Neural progenitor cell (in vitro differentiated cells): Measurements from ENCODE around the gene FAM3C. TPM values are rescaled to one million over a fixed set of nuclear protein-coding genes. Genes with fewer than 3 reads are reported as not detected.

Experiments
- DNase-seq: peaks from one replicate; pipeline ENCODE4 v3.0.0-alpha.2; 2016; ENCODE audit warnings: low spot score
- H2AFZ ChIP-seq: fragments of 200-600 bp; sonication (generic); replicated peaks from 2 replicates; pipeline ENCODE4 v1.6.1; 2016; ENCODE audit warnings: antibody characterized with exemption
- H3F3A ChIP-seq: fragments of 200-600 bp; sonication (generic); 2 replicates; pipeline ENCODE4 v1.6.1; 2016; ENCODE audit warnings: antibody characterized with exemption, low read depth
- H3K27ac ChIP-seq: fragments of 200-600 bp; sonication (generic); 2 replicates; pipeline ENCODE4 v1.5.1; 2016; ENCODE audit warnings: mild to moderate bottlenecking
- H3K27me3 ChIP-seq: fragments of 200-600 bp; sonication (generic); 2 replicates; pipeline ENCODE4 v1.6.1; 2016; ENCODE audit warnings: mild to moderate bottlenecking, moderate library complexity
- H3K36me3 ChIP-seq: fragments of 200-600 bp; sonication (generic); 2 replicates; pipeline ENCODE4 v1.5.1; 2016
- H3K4me1 ChIP-seq: fragments of 200-600 bp; sonication (generic); 2 replicates; pipeline ENCODE4 v1.6.1; 2016; ENCODE audit warnings: mixed run types
- H3K4me2 ChIP-seq: fragments of 200-600 bp; sonication (generic); 2 replicates; pipeline ENCODE4 v1.6.1; 2016
- H3K4me3 ChIP-seq: fragments of 200-600 bp; sonication (generic); 2 replicates; pipeline ENCODE4 v1.5.1; 2016
- H3K79me2 ChIP-seq: fragments of 200-600 bp; sonication (generic); 2 replicates; pipeline ENCODE4 v1.6.1; 2016; ENCODE audit warnings: low read depth
- H3K9ac ChIP-seq: fragments of 200-600 bp; sonication (generic); 2 replicates; pipeline ENCODE4 v1.6.1; 2016
- H3K9me3 ChIP-seq: fragments of 200-600 bp; sonication (generic); 2 replicates; pipeline ENCODE4 v1.5.1; 2016; ENCODE audit warnings: low read depth
- H4K20me1 ChIP-seq: fragments of 200-600 bp; sonication (generic); 2 replicates; pipeline ENCODE4 v1.6.1; 2016; ENCODE audit warnings: low read depth
- H3K27ac Mint-ChIP-seq: 3 replicates; pipeline ENCODE4 v1.8.0; 2021; ENCODE audit warnings: mixed read lengths
- H3K27me3 Mint-ChIP-seq: 2 replicates; pipeline ENCODE4 v1.8.0; 2022; ENCODE audit warnings: low read depth, mild to moderate bottlenecking, inconsistent platforms, moderate library complexity, mixed read lengths; ENCODE audit not compliant: insufficient read depth
- H3K36me3 Mint-ChIP-seq: 3 replicates; pipeline ENCODE4 v1.8.0; 2021; ENCODE audit warnings: mixed read lengths
- H3K4me1 Mint-ChIP-seq: 3 replicates; pipeline ENCODE4 v1.8.0; 2021; ENCODE audit warnings: mixed read lengths
- H3K4me3 Mint-ChIP-seq: 3 replicates; pipeline ENCODE4 v1.8.0; 2021; ENCODE audit warnings: mild to moderate bottlenecking, moderate library complexity, mixed read lengths
- H3K9me3 Mint-ChIP-seq: 3 replicates; pipeline ENCODE4 v1.8.0; 2020; ENCODE audit warnings: mixed read lengths
- EZH2 ChIP-seq: fragments of 200-600 bp; sonication (generic); IDR thresholded peaks from 2 replicates; pipeline ENCODE4 v1.6.1; 2017; ENCODE audit warnings: antibody characterized with exemption, mild to moderate bottlenecking, moderate library complexity
- EZH2phosphoT487 ChIP-seq: fragments of 200-600 bp; sonication (generic); IDR thresholded peaks from 2 replicates; pipeline ENCODE4 v1.6.1; 2017; ENCODE audit warnings: antibody characterized with exemption
- total RNA-seq: library from RNA; depleted of rRNA; stranded (reverse); fragments of >200 nt; gene quantifications from 2 replicates; pipeline ENCODE4 v1.2.3, GENCODE V29; 2015; ENCODE audit warnings: low replicate concordance
- TF ChIP-seq, protein P1 (sequence below): fragments of 200-600 bp; sonication (generic); IDR thresholded peaks from 2 replicates; pipeline ENCODE4 v1.5.1; 2017; ENCODE audit warnings: antibody characterized with exemption, mild to moderate bottlenecking

The FAM3C gene
- total RNA-seq, 1 donor from 2014 or later, result 96.7 TPM

DNA sequence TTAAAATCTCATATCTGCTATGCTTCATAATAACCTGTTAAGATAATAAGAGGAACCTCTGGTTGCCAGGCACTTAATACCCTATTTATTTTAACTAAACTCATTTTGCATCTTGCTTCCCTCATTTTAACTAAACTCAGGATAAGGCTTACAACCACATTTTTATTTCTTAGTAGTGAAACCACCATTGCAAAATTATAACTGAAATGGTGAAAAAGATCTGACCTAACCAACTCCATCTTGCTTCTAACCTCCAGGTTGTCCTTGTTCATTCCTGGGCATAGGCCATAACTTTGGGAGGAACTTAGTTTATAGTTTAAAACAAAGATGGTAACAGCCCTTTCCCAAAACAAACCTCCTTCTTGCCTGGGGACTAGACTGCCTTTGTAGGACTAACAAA lies 6.0 kb downstream of the FAM3C start:
- H3K4me3 ChIP-seq, result no peak overlapping the region
- H3K4me3 Mint-ChIP-seq, result no peak overlapping the region
- H3K27ac ChIP-seq, result no peak overlapping the region
- H3K4me1 ChIP-seq, result peaks cover 12% of the 10 kb centered on the region
- H2AFZ ChIP-seq, result no peak overlapping the region
- peaks cover 58% of the 10 kb centered on the region for H4K20me1 ChIP-seq
- H3K9me3 Mint-ChIP-seq, result peaks cover 4% of the 10 kb centered on the region
- peaks cover 25% of the 10 kb centered on the region for H3K4me1 Mint-ChIP-seq
- no peaks in the 10 kb centered on the region for H3K27me3 Mint-ChIP-seq
- no peaks in the 10 kb centered on the region for H3F3A ChIP-seq
- no peak for DNase-seq
- H3K9me3 ChIP-seq, result no peaks in the 10 kb centered on the region
- no peaks in the 10 kb centered on the region for H3K27me3 ChIP-seq
- no peak overlapping the region for H3K4me2 ChIP-seq
- TF ChIP-seq, protein P1, sequence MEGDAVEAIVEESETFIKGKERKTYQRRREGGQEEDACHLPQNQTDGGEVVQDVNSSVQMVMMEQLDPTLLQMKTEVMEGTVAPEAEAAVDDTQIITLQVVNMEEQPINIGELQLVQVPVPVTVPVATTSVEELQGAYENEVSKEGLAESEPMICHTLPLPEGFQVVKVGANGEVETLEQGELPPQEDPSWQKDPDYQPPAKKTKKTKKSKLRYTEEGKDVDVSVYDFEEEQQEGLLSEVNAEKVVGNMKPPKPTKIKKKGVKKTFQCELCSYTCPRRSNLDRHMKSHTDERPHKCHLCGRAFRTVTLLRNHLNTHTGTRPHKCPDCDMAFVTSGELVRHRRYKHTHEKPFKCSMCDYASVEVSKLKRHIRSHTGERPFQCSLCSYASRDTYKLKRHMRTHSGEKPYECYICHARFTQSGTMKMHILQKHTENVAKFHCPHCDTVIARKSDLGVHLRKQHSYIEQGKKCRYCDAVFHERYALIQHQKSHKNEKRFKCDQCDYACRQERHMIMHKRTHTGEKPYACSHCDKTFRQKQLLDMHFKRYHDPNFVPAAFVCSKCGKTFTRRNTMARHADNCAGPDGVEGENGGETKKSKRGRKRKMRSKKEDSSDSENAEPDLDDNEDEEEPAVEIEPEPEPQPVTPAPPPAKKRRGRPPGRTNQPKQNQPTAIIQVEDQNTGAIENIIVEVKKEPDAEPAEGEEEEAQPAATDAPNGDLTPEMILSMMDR, result no peak
- no peak for TF ChIP-seq EZH2phosphoT487
- no peak for TF ChIP-seq EZH2
- H3K36me3 ChIP-seq, result no peaks in the 10 kb centered on the region
- peaks cover 100% of the 10 kb centered on the region for H3K79me2 ChIP-seq
- peaks cover 19% of the 10 kb centered on the region for H3K36me3 Mint-ChIP-seq
- H3K27ac Mint-ChIP-seq, result no peak overlapping the region
- no peak overlapping the region for H3K9ac ChIP-seq

DNA sequence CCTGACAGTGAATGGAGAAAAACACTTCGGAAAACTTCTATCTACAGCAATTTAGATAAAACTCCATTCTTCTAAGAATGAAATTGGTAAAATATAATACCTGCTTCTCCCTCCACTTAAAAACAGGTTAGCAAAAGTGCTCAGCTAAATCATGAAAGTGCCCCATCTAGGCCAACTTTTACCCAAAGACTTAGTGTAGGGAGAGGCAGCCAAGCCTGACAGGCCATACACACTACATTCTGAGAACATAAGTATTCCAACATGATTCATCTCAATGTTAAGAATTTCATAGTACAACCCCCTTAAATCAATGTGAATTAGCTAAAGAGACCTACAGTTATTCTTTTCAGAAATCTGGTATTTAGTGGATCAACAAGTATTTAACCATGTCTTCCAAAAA lies 7.2 kb downstream of the FAM3C start:
- Histone ChIP-seq H3K4me1 (peaks cover 6% of the 10 kb centered on the region), H2AFZ (no peak overlapping the region), H3K9me3 (no peaks in the 10 kb centered on the region), H3K79me2 (peaks cover 100% of the 10 kb centered on the region), H4K20me1 (peaks cover 62% of the 10 kb centered on the region), H3K9ac (no peak overlapping the region), H3K4me3 (no peak overlapping the region), H3K36me3 (no peaks in the 10 kb centered on the region), H3K27ac (no peak overlapping the region), H3K4me2 (no peak overlapping the region), H3K27me3 (no peaks in the 10 kb centered on the region), H3F3A (no peaks in the 10 kb centered on the region)
- DNase-seq, result no peak
- Mint-ChIP-seq H3K9me3 (peaks cover 4% of the 10 kb centered on the region), H3K27ac (no peak overlapping the region), H3K4me3 (no peak overlapping the region), H3K36me3 (peaks cover 20% of the 10 kb centered on the region), H3K27me3 (no peaks in the 10 kb centered on the region), H3K4me1 (peaks cover 24% of the 10 kb centered on the region)
- TF ChIP-seq, protein P1, result no peak
- TF ChIP-seq EZH2phosphoT487 (no peak), EZH2 (no peak)

DNA sequence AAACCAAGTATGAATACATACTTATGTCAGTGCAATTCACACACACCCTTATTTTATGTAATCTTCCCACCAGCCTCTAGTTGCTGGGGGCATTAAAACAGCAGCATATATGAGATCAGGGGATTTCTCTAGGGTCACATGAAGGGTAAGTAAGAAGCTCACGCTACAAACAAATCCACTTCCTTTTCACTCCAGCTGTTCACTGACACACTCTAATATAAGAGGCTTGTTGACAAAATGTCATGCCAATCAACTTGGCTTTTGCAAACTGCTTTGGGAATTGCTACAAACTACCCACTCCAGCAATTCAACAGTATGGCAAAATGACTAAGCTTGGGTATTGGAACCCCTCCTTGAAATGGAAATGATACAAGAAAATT lies 10.3 kb downstream of the FAM3C start:
- H3K27me3 ChIP-seq, result no peaks in the 10 kb centered on the region
- no peak overlapping the region for H3K4me2 ChIP-seq
- no peaks in the 10 kb centered on the region for H3F3A ChIP-seq
- no peak overlapping the region for H3K4me3 Mint-ChIP-seq
- H3K9ac ChIP-seq, result no peak overlapping the region
- H3K36me3 Mint-ChIP-seq, result peaks cover 7% of the 10 kb centered on the region
- H3K9me3 Mint-ChIP-seq, result no peaks in the 10 kb centered on the region
- no peaks in the 10 kb centered on the region for H3K27me3 Mint-ChIP-seq
- no peaks in the 10 kb centered on the region for H3K36me3 ChIP-seq
- no peak overlapping the region for H3K4me3 ChIP-seq
- H3K27ac Mint-ChIP-seq, result no peak overlapping the region
- no peak overlapping the region for H2AFZ ChIP-seq
- H3K9me3 ChIP-seq, result no peaks in the 10 kb centered on the region
- peaks cover 22% of the 10 kb centered on the region for H3K4me1 Mint-ChIP-seq
- peaks cover 100% of the 10 kb centered on the region for H3K79me2 ChIP-seq
- H3K27ac ChIP-seq, result no peak overlapping the region
- no peak for DNase-seq
- TF ChIP-seq, protein P1, result no peak
- no peak for TF ChIP-seq EZH2
- TF ChIP-seq EZH2phosphoT487, result no peak
- peaks cover 57% of the 10 kb centered on the region for H4K20me1 ChIP-seq
- H3K4me1 ChIP-seq, result peaks cover 6% of the 10 kb centered on the region
